Gastroesophageal sphincter (tissue), 4 donors: ENCODE measurements around the gene RAB1B. TPM values are rescaled to one million over a fixed set of nuclear protein-coding genes. Genes with fewer than 3 reads are reported as not detected.
"Not testable (repeated sequence)": the region's sequence is repeated elsewhere in the genome, so short reads cannot be mapped to it uniquely, and the experiment has no call there.

Source experiments
- ATAC-seq: fragments of 150-250 bp; one replicate; pipeline ENCODE4 v1.9.1; 2016; ENCODE audit warnings: mild to moderate bottlenecking, moderate library complexity
- H3K27ac ChIP-seq, 4 donors: fragments of 200-600 bp; sonication (generic) in 3 of 4; 1 replicate in 3 of 4; 2 replicates in 1 of 4; pipeline ENCODE4 v1.5.1; 2016 to 2019
- H3K27me3 ChIP-seq: fragments of 200-600 bp; sonication (generic); one replicate; pipeline ENCODE4 v1.5.1; 2019
- H3K36me3 ChIP-seq, 2 donors: fragments of 200-600 bp; sonication (generic); one replicate each; pipeline ENCODE4 v1.5.1; 2019; ENCODE audit warnings: control low read depth in 1 of 2
- H3K4me1 ChIP-seq, 3 donors: fragments of 200-600 bp; sonication (generic); 1 replicate in 2 of 3; 2 replicates in 1 of 3; pipeline ENCODE4 v1.5.1; 2016 to 2019; ENCODE audit warnings: control low read depth in 2 of 3
- H3K4me3 ChIP-seq, 2 donors: fragments of 200-600 bp; sonication (generic); one replicate each; pipeline ENCODE4 v1.5.1; 2019; ENCODE audit warnings: mild to moderate bottlenecking in 1 of 2, moderate library complexity in 1 of 2
- H3K9me3 ChIP-seq, 3 donors: fragments of 200-600 bp; sonication (generic); one replicate each; pipeline ENCODE4 v1.5.1; 2017 to 2019; ENCODE audit warnings: control low read depth in 2 of 3
- CTCF ChIP-seq, 4 experiments: fragments of 200-600 bp in 2 of 4; fragments of 450-650 bp in 2 of 4; sonication (generic) in 1 of 4; IDR thresholded peaks; one replicate each; pipeline ENCODE4 v1.5.1; 2017 to 2019; ENCODE audit warnings: antibody characterized with exemption in 4 of 4, mild to moderate bottlenecking in 2 of 4, moderate library complexity in 2 of 4
- EP300 ChIP-seq: sonication (generic); formaldehyde crosslinking; IDR thresholded peaks from one replicate; pipeline ENCODE4 v1.6.1; 2017; ENCODE audit warnings: antibody characterized with exemption, mild to moderate bottlenecking
- POLR2A ChIP-seq, 2 donors: fragments of 450-650 bp; IDR thresholded peaks; one replicate each; pipeline ENCODE4 v1.6.1; 2017; ENCODE audit warnings: antibody characterized with exemption in 2 of 2, mild to moderate bottlenecking in 2 of 2, moderate library complexity in 1 of 2
- POLR2AphosphoS5 ChIP-seq: sonication (generic); formaldehyde crosslinking; IDR thresholded peaks from one replicate; pipeline ENCODE4 v1.6.1; 2017; ENCODE audit warnings: antibody characterized with exemption
- WGBS, 2 donors: methylation state at CpG; one replicate each; pipeline ENCODE4 v1.1.5; 2018; ENCODE audit warnings: low coverage in 1 of 2; 5-methylcytosine and 5-hydroxymethylcytosine counted together
- total RNA-seq, 4 donors: library from RNA; depleted of rRNA; stranded (reverse); fragments of >200 nt; gene quantifications; one replicate each; pipeline ENCODE4 v1.1.0, GENCODE V29; 2016

The RAB1B gene
- total RNA-seq, 4 donors from 2014 or later, result 99.3 to 162 (median 115) TPM

DNA sequence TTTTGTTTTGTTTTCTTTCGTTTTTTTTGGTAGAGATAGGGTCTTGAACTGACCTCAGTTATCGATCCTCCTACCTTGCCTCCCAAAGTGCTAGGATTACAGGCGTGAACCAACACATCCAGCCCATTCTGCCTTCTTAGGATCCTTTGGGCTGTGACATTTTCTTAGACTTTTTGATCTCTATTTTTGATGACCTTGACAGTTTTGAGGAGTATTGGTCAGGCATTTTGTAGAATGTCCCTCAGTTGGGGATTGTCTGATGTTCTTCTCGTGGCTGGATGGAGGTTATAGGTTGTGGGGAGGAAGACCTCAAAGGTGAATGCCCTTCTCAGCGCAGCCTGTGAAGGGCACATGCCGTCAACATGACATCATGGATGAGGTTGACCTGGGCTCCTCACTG lies 19.5 kb upstream of the RAB1B start:
- no peak for ATAC-seq
- Histone ChIP-seq H3K4me3 (no peak overlapping the region), H3K9me3 (no peaks in the 10 kb centered on the region), H3K4me1 (no peaks in the 10 kb centered on the region), H3K27ac (no peak overlapping the region), H3K36me3 (peaks cover 0 to 44% of the 10 kb centered on the region in 2 donors), H3K27me3 (no peaks in the 10 kb centered on the region)
- no peak for TF ChIP-seq CTCF (IDR thresholded peaks at IDR 0.05)
- no peak for TF ChIP-seq EP300
- TF ChIP-seq POLR2A (IDR thresholded peaks at IDR 0.05), result no peak
- no peak for TF ChIP-seq POLR2AphosphoS5
- WGBS, 2 donors, result 94 to 96% methylated on average over 3 to 4 of the region's 6 CpGs

- no peak overlapping the region for H3K4me3 ChIP-seq
- H3K4me1 ChIP-seq, result peaks cover 0 to 4% (median 3%) of the 10 kb centered on the region in 3 donors
- no peak for ATAC-seq
- no peaks in the 10 kb centered on the region for H3K9me3 ChIP-seq
- WGBS, 2 donors, result 76 to 79% methylated on average over 7 of the region's 7 CpGs
- TF ChIP-seq EP300, result no peak
- no peak for TF ChIP-seq CTCF (IDR thresholded peaks at IDR 0.05)
- no peak for TF ChIP-seq POLR2A (IDR thresholded peaks at IDR 0.05)
- TF ChIP-seq POLR2AphosphoS5, result no peak
- H3K36me3 ChIP-seq, result peaks cover 0 to 22% of the 10 kb centered on the region in 2 donors
- H3K27me3 ChIP-seq, result no peaks in the 10 kb centered on the region
- H3K27ac ChIP-seq, result no peak overlapping the region
These were observed 16.6 kb upstream of the RAB1B start for GRCh38 chr11:66251809-66252208.

GRCh38 chr11:66253081-66253480 lies 15.4 kb upstream of the RAB1B start:
- not testable (repeated sequence) for H3K9me3 ChIP-seq
- WGBS, 2 donors, result 65 to 71% methylated on average over 2 to 4 of the region's 6 CpGs

GRCh38 chr11:66258473-66258893 lies 10.0 kb upstream of the RAB1B start:
- peak overlapping the region; percentile 79 to 80 for H3K4me3 ChIP-seq
- H3K27ac ChIP-seq, result peak overlapping the region; percentile 11 to 90 (median 84)
- peaks cover 0 to 46% of the 10 kb centered on the region in 2 donors for H3K36me3 ChIP-seq
- TF ChIP-seq POLR2AphosphoS5, result no peak
- TF ChIP-seq POLR2A (IDR thresholded peaks at IDR 0.05), result no peak
- TF ChIP-seq EP300, result no peak
- H3K27me3 ChIP-seq, result no peaks in the 10 kb centered on the region
- H3K4me1 ChIP-seq, result peaks cover 0 to 24% (median 11%) of the 10 kb centered on the region in 3 donors
- no peaks in the 10 kb centered on the region for H3K9me3 ChIP-seq
- no peak for ATAC-seq
- no CpG with 5 or more reads among the region's 28 CpGs for WGBS, 2 donors

More at GRCh38 chr11:66253081-66253480, 15.4 kb upstream of the RAB1B start:
- H3K27ac ChIP-seq, H3K4me3 ChIP-seq, H3K4me1 ChIP-seq, H3K27me3 ChIP-seq, ATAC-seq: not testable (repeated sequence)
- H3K36me3 ChIP-seq, result peaks cover 0 to 22% of the 10 kb centered on the region in 2 donors

DNA sequence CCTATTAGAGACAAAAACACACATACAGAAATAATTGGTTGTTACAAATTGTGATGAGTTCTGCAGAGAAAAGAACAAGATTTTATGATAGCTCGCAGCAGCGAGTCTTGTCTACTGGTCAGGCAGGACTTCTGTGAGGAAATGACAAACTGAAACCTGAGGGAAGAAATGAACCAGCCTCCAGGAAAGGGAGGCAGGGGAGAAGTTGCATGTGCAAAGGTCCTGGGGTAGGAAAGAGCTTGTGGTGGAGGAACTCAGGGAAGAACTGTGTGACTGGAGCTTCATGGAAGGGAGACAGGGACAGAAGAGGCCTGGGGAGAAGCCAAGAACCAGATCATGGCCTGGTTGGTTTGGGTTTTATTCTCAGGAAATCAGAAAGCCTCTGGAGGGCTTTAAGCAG lies 9.2 kb upstream of the RAB1B start:
- ATAC-seq, result no peak
- Histone ChIP-seq H3K36me3 (peaks cover 0 to 54% of the 10 kb centered on the region in 2 donors), H3K27ac (no peak overlapping the region), H3K9me3 (no peaks in the 10 kb centered on the region), H3K4me1 (peaks cover 0 to 24% (median 11%) of the 10 kb centered on the region in 3 donors), H3K4me3 (no peak overlapping the region), H3K27me3 (no peaks in the 10 kb centered on the region)
- TF ChIP-seq CTCF (IDR thresholded peaks at IDR 0.05) (no peak), POLR2AphosphoS5 (no peak), EP300 (no peak), POLR2A (IDR thresholded peaks at IDR 0.05) (no peak)
- 100% methylated on average over 2 of the region's 2 CpGs for WGBS, 2 donors

DNA sequence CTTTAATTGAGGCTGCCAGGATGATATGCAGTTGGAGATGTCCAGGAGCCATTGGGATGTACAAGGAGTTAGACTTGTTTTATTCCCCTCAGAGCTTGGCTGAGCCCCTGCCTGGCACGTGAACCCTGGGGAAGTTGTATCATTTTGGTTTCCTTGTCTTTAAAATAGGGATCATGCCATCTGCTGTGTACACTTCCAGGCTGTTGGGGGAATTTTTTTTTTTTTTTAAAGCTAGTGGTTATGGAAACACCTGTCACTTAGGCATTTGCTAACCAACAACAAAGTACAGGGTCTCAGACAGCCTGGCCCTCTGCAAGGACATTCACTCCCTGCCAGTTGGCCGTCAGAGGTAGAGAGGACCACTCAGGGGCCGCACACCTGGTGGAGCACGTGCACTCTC lies 8.5 kb upstream of the RAB1B start:
- TF ChIP-seq CTCF (IDR thresholded peaks at IDR 0.05) (no peak), POLR2A (IDR thresholded peaks at IDR 0.05) (no peak), EP300 (no peak), POLR2AphosphoS5 (no peak)
- peaks cover 0 to 24% (median 11%) of the 10 kb centered on the region in 3 donors for H3K4me1 ChIP-seq
- 79% methylated on average over 2 to 3 of the region's 4 CpGs for WGBS, 2 donors
- no peaks in the 10 kb centered on the region for H3K9me3 ChIP-seq
- H3K27me3 ChIP-seq, result no peaks in the 10 kb centered on the region
- H3K36me3 ChIP-seq, result peaks cover 0 to 61% of the 10 kb centered on the region in 2 donors
- H3K4me3 ChIP-seq, result no peak overlapping the region
- no peak for ATAC-seq
- H3K27ac ChIP-seq, result no peak overlapping the region
